NCI-H146 treated with DMSO at 0.1 percent for 48 hours (cell line): ENCODE results near the gene EFCAB10.
"Not testable (repeated sequence)": the region's sequence is repeated elsewhere in the genome, so short reads cannot be mapped to it uniquely, and the experiment has no call there.

Source experiments
- DNase-seq: peaks from one replicate; lab custom pipeline; 2025; ENCODE audit not compliant: unreplicated experiment; lab: John Stamatoyannopoulos, UW

EFCAB10 gene

GRCh38 chr7:105599551-105599950 lies 18.3 kb upstream of the EFCAB10 start:
- no peak for DNase-seq

GRCh38 chr7:105599080-105599479 lies 17.8 kb upstream of the EFCAB10 start:
- not testable (repeated sequence) for DNase-seq

DNA sequence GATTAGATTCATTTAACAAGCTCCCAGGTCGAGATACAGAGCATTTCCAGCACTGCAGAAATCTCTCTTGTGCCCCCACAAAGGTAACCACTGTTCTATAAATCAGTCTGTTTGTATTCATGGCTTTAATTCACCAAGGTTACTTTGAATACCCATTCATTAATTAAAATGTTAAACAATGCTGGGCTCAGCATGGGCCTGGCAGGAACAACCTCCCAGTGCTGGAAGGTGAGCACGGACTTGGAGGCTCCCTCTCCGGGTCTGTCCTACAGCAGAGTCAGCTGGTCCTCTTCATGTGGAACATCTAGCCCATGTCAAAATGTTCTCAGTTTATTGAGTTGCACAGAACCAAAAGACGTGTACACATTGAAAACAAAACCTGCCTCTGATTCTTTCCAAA lies 15.6 kb upstream of the EFCAB10 start:
- DNase-seq = no peak

DNA sequence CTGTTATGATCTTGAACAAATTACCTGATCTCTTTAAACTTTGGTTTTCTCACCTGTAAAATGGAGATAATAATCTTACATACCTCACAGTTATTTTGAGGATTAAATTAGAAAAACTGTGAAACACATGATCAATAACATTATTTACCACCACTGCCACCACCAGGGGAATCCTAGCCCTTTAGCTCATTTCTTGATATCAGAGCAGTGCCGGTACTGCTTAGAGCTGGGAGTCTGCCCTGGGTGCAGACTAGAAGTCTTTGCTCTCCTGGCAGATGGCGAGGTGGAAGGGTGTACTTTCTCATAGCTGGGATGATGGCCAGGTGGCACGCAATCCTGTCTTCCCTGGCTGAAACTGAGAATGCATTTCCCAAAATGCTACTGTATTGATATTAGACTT lies 12.7 kb upstream of the EFCAB10 start:
- DNase-seq = peak; percentile 9

DNA sequence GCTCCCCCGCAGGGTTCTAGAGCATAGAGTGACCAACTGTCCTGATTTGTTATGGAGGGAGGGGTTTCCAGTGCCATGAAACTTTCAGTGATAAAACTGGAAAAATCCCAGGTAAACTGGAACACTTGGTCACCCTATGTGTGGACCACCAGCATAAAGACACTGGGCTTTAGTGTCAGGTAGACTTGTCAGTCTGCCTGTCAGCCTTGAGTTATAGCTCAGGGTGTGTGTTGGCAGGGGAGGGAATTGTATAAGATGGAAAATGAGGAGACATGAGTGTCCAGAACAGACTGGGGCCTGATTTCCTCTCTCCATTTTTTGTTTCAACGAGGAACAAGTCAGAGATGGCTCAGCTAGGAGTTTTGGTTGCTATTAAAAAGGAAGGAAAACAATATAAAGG lies 10.2 kb upstream of the EFCAB10 start:
- no peak for DNase-seq

- DNase-seq = no peak
Measured at GRCh38 chr7:105590793-105591192, 9.5 kb upstream of the EFCAB10 start.

- peak; percentile 79 for DNase-seq
Measured at GRCh38 chr7:105589356-105590077, 8.2 kb upstream of the EFCAB10 start.

- DNase-seq = no peak
Measured at GRCh38 chr7:105587909-105588635, 6.8 kb upstream of the EFCAB10 start.

DNA sequence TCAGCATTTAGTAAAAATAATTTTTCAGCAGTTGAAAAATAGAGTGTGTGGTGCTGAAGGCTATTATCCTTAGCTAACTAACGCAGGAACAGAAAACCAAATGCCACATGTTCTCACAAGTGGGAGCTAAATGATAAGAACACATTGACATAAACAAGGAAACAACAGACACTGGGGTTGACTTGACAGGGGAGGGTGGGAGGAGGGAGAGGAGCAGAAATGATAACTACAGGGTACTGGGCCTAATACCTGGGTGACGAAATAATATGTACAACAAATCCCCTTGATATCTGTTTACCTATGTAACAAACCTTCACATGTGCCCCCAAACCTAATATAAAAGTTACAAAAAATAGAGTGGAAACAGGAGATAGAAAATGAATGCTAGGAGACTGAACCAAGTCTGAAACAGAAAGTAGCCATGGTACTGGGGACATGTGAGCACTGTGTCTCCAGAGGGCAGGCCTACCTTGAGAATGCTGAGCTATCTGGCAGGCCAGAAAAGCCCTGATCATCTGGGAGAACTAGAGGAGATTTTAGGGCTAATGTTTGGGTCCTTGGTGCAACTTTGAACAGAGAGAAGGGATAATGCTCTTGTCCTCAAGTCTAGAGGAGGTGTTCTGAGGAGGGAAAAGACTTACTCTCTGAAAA lies 4.7 kb upstream of the EFCAB10 start:
- no peak for DNase-seq

GRCh38 chr7:105584165-105584564 lies 2.9 kb upstream of the EFCAB10 start:
- DNase-seq = no peak

- no peak for DNase-seq
Measured at GRCh38 chr7:105583061-105583460, 1.8 kb upstream of the EFCAB10 start.

DNA sequence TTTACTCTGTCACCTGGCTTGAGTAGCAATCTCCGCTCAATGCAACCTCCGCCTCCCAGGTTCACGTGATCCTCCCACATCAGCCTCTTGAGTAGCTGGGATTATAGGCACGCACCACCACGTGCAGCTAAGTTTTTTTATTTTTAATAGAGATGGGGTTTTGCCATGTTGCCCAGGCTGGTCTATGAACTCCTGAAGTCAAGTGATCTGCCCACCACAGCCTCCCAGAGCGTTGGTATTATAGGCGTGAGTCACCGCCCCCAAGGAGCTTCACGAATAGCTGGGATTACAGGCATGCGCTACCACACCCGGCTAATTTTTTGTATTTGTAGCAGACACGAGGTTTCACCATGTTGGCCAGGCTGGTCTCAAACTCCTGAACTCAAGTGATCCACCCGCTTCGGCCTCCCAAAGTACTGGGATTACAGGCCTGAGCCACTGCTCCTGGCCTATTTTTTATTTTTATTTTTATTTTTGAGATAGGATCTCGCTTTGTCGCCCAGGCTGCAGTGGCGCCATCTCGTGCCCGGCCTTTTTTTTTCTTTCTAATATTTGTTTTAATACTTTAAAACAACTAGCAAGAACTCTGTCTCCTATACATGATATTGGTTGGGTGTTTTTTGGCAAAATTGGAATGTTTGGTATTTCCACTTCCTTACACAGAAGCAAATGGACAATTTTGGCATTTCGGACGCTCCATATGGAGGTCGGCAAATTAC lies 1.1 kb downstream of the EFCAB10 start:
- DNase-seq = no peak

DNA sequence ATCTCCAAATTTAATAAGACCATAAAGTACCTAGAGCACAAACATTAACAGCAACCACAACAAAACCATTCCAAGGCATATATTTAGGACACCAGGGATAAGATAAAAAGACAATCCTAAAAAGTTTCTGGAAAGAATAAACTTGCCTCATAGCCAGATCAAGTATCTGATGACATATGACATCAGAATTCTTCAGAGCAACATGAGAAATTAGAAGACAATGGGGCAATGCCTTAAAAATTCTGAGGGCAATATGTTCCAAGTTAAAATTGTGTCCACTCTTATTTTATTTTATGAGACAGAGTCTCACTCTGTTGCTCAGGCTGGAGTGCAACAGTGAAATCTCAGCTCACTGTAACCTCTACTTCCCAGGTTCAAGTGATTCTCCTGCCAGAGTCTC lies 2.8 kb downstream of the EFCAB10 start:
- DNase-seq = no peak

GRCh38 chr7:105577251-105577650 lies 4.0 kb downstream of the EFCAB10 start:
- DNase-seq = no peak

DNA sequence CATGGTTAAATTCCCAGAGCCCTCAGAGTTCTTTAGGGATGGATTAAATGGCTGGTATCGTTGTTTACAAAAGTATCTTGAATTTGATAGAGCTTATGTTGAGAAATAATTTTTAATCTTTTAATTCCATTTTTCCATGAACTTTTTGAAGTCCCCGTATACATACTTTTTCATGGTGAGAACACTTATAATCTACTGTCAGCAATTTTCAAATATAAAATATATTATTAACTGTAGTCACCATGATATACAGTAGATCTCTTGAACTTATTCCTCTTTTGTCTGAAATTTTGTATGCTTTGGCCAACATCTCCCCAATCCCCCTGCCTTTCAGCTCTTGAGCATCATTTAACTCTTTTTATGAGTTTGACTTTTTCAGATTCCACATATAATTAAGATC lies 9.4 kb downstream of the EFCAB10 start:
- DNase-seq = no peak

DNA sequence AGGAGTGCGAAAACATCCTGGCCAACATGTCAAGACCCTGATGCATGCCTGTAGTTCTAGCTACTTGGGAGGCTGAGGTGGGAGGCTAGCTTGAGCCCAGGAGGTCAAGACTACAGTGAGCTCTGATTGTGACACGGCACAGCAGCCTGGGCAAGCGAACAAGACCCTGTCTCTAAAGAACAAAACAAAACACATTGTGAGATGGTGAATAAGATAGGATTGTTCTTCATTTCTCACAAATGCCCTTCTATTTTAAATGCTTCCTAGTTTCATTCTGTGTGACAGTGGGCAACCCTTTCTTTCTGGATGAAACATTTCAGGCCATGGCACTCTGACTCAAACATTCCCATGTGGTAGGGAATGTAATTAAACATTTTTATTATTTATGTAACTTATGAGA lies 13.5 kb downstream of the EFCAB10 start:
- no peak for DNase-seq

- no peak for DNase-seq
Measured at GRCh38 chr7:105567024-105567423, 14.3 kb downstream of the EFCAB10 start.

GRCh38 chr7:105565190-105565589 lies 16.1 kb downstream of the EFCAB10 start:
- DNase-seq = no peak

DNA sequence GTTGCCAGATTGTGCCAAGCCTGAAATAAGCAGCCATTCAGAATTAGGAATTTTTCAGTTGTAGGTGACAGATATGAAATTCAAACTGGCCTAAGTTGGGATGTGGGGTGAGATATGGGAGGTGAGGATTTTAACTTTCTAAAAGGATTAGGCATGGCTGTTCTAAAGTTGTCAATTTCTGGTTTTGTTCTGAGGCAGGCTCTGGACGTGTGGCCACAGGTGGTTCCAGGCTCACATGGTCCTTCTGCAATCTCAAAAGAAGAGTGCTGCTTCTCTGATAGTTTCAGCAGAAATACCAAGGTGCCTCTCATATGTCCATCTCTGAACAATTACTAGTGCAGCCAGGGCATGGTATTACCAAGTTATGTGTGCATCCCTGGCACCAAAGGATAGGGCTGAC lies 21.4 kb downstream of the EFCAB10 start:
- no peak for DNase-seq

GRCh38 chr7:105538339-105538738 lies 43.0 kb downstream of the EFCAB10 start:
- no peak for DNase-seq

- no peak for DNase-seq
Measured at GRCh38 chr7:105532709-105533460, 48.4 kb downstream of the EFCAB10 start.
